Inferior parietal cortex (tissue), 1 donor: ENCODE measurements around the gene NUDT19.
A peak's percentile ranks its signal among the peaks of the same experiment; 100 is the strongest.
"Not testable (repeated sequence)": the region's sequence is repeated elsewhere in the genome, so short reads cannot be mapped to it uniquely, and the experiment has no call there.

Source experiments
- DNase-seq: peaks from one replicate; pipeline ENCODE4 v3.0.0-alpha.2; 2016; ENCODE audit errors: extremely low spot score

Gene NUDT19

DNA sequence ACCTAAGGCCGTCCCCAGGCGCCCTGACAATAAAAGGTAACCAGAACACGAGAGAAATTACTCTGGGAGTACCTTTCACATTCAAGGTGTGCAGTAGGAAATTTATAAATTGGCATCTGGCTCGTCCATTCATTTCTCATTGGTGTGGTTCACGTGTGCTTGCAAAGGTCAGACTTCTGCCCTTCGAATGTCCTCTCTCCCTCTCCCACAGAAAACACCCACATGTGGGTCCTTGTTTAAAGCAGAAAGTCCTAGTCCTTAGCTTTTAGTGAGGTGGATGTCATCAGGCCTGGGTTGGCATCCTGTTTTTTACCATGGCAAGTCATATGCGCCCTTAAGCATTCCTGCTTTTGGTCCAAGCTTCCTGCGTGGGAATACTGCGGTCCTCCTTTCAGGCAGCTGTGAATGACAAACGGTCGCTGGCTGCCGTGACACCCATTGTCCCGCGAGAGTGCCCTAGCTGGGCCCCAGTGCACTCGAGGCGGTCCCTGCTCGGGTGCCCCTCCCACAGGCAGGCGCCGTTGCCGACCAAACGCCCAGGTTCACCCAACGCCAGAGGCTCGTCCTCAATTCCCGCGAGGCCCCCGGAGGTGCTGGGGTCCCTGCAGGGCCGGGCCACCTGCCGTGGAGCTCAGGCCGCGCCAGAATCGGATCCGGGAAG is at the start of gene NUDT19:
NUDT19 (plus strand) TSS at position 531 of the 661 bp plus-strand sequence. CDS start 140 bp downstream, outside the sequence.
- DNase-seq: peak; percentile 80

DNA sequence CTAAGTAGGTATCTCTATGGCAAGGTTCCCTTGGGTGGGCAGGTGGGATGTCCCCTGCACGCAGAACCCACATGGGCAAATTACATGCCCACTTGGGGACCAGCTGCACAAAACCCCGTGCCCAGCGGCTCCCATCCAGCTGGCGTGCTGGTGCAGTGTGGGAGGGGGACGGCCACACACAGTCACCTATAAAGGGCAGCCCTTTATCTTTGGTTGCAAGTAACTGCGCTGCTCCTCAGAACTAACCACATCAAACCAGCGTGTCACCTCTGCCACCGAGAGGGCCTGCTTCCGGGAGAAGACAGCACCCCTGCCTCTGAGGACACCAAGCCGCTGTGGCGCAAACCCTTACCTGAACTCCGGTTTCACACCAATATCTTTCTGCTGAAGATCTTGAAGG is 48.9 kb upstream of the NUDT19 start:
- no peak for DNase-seq

DNA sequence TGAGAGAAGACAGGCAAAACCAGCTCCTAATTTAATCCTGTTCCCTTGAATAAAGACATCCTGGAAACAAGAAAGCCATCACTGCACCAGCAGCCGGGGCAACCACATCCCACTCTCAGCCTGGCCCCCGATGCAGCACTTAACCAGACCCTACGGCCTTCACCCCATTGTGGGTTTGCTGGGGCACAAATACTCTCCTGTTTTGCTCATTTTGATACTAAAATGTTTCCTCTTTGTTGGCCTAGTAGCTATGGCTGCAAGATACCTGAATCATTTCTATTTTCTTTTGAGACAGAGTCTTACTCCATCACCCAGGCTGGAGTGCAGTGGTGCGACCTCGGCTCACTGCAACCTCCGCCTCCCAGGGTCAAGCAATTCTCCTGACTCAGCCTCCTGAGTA is 45.1 kb upstream of the NUDT19 start:
- DNase-seq: no peak

DNA sequence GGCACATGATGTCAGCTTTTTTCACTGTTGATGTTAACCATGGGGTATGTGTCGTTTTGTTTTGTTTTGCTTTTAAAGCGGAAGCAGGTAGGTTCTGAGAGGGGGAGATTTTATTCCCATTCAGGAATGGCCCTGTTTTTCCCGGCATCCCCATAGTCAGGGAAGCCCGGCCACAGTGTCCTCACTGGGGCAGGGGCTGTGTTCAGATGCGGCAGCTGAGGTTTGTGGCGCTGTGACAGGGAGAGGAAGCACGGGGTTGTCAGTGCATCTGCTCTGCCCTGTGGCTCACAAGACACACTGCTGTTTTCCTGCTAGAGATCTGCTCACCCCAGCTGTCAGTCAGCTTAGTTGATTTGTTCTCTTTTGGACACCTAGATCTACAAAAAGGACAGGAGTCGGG is 44.3 kb upstream of the NUDT19 start:
- no peak for DNase-seq

DNA sequence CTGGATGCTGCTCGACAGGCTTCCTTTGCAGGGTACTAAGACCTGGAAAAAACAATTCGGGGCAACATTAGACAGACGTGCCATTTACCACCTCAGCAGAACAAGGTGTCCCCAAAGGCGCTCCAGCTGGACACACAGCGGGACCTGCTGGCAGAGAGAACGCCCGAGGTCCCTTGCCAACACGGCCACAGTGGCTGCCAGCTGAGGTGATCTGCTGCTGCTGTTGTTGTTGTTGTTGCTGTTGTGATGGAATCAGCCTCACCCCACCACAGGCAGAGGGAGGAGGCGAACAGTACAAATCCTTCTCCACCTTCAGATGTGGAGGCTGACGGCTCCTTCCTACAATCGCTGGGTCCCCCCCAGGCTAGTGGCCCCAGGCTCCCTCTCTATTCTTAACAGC is 41.9 kb upstream of the NUDT19 start:
- DNase-seq: no peak

DNA sequence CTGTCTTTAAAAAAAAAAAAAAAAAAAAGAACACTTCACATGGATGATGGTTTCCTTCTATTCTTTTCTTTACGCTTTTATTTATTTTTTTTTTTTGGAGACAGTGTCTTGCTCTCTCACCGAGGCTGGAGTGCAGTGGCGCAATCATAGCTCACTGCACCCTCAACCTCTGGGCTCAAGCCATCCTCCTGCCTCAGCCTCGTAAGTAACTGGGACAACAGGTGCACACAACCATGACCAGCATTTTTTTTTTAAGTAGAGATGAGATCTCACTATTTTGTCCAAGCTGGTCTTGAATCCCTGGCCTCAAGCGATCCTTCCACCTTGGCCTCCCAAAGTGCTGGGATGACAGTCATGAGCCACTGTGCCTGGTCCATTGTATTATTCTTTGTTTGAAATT is 41.0 kb upstream of the NUDT19 start:
- no peak for DNase-seq

DNA sequence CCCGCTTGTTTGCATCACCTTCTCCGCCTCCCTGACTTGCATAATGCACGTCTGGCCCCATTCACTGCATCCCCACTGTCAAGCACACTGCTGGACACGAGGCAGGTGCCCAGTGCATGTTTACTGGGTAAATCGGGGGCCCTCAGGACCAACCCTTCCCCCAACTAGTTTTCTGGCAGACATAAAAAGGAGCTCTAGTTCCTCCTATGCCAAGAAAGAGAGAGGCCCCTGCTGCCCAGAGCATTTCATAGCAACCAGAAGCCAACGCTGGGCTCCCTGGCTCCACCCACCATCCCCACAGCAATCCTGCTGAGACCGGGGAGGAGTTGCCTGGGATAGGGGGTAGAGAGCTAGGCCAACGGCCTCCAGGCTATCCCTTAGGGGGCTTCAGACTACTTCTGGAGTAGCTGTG is 39.9 kb upstream of the NUDT19 start:
- DNase-seq: peak; percentile 35

DNA sequence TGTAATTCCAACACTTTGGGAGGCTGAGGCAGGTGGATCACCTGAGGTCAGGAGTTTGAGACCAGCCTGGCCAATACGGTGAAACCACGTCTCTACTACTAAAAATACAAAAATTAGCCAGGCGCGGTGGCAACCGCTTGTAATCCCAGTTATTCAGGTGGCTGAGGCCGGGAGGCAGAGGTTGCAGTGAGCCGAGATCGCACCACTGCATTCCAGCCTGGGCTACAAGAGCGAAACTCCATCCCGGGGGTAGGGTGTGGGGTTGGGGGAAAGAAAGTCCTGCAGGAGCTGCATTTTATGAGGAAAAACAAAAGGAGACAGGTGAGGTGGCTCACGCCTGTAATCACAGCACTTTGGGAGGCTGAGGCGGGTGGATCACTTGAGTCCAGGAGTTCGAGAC is 39.3 kb upstream of the NUDT19 start:
- not testable (repeated sequence) for DNase-seq

DNA sequence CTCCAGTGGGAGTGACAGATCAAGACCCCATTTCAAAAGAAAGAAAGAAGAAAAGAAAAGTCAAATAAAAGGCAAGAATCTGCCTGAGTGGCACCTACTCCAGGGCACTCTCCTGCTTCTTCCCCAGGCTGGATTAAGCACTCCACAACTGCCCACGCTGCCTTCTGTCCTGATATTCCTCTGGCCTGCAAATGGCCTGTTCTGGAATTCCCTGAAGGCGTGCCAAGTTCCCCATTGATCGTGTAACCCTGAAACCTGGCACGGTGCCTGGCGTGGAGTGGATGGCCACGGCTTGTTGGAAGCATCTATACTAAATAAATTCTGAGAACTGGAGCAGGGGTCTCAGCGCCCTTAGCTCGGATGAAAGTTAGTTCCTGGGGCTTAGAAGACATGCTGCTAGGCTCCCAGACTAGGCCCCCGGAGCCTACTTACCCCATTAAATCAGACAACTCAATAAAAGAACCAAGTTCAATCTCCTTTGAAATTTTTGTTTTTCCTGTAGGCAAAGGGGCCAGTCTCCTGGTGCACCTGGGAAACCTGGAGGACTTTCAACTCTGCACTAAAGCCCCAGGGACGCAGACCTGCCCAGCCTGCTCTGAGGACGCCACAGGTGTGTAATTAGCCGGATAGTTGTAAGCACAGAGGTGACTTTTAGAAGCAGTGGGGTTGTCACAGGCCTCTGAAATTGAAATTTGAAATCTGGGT is 38.6 kb upstream of the NUDT19 start:
- DNase-seq: peak; percentile 19

DNA sequence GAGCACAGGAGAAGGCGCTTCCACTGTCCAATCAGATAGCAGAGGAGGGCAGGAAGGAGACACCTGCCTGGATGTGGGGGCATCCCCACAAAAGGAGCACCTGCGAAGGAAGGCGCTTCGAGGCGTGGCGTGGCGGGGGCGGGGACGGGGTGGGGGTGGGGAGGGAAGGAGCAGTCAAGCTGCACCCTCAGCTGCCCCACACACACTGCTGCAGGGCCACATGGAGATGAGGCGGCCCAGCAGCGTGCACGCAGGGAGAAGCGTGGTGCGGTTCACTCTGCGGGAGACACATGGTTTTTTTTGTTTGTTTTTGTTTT is 38.1 kb upstream of the NUDT19 start:
- DNase-seq: no peak

DNA sequence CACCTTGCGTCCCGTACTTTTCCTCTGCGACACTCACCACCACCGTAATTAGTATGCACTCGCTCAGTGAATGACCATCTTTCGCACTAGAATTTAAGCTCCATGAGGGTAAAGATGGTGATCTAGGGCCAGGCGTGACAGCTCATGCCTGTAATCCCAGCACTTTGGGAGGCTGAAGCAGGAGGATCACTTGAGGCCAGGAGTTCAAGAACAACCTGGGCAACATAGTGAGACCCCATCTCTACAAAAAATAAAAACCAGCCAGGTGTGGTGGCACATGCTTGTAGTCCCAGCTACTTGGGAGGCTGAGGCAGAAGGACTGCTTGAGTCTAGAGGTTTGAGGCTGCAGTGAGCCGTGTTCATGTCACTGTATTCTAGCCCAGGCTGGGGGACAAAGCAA is 35.2 kb upstream of the NUDT19 start:
- DNase-seq: not testable (repeated sequence)

DNA sequence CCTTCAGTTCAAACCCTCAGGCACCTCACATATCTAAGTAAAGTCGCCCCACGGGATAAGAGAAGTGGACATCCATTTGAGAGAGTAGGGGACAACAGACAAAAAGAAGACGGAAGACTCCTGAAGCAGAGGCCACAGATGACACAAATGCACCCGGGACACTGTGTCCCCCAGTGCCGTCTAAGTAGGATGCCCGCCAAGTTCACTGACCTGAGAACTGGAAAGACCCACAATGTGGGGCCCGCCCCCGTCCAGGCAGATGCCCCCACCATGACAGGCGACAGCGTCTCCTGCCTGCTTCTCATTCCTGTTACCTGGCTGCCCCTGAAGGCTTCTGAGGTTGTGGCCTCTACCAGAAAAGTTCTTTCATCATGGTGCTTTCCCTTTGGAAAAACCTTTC is 33.5 kb upstream of the NUDT19 start:
- DNase-seq: no peak

DNA sequence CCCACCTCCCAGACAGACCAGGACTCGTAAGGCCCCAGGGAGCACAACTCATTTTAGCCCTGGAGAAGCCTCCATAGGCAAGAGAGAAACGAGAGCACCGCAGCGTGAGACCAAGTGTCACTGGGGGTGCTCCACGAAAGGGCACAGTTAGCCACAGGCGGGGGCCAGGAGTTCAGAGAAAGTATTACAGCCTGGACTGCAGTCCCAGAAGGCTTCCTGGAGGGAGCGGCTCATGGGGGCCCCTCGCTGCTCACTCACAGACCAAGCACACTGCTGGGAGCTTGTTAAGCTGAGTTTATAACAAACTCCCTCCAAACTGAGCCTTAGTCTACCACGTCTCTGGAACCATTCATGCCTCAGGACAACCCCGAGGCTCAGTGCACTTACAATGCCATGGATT is 33.1 kb upstream of the NUDT19 start:
- DNase-seq: no peak

DNA sequence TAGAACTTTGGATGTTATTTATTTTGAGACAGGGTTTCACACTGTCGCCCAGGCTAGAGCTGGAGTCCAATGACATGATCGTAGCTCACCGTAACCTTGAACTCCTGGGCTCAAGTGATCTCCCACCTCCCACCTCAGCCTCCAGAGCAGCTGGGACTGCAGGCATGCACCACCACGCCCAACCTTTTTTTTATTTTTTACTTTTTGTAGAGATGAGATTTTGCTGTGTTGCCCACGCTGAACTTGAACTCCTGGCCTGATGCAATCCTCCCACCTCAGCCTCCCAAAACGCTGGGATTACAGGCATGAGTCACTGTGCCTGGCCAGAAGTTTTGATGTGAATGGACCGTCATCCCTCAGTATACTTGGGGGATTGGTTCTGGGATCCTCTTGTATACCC is 30.3 kb upstream of the NUDT19 start:
- DNase-seq: no peak

DNA sequence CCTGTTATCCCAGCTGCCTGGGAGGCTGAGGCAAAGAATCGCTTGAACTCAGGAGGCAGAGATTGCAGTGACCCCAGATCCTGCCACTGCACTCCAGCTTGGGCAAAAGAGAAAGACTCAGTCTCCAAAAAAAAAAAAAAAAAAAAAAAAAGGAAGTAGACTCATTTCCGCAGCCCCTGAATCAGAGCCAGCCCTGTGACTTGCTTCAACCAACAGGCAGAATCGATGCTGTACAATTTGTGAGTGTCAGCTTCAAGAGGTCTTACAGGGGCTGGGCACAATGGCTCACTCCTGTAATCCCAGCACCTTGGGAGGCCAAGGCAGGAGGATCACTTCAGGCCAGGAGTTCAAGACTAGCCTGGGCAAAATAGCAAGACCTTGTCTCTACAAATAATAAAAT is 29.4 kb upstream of the NUDT19 start:
- DNase-seq: no peak

DNA sequence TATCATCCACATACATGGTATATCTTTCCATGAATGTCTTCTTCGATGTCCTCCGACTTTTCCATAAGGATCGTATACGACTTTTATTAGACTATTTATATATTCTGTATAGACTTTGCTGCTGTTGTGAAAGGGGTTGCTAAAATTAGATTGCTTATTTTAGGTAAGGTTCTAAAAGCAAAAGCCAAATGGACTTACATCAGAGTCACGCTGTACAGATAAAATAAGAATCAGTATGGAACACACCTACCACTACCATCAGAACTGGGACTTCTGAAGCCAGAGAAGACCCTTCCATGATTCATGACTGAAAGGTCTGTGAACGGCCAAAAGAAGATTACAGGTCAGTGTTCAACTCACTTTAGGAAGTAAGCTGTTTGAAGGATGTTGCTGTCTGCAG is 25.5 kb upstream of the NUDT19 start:
- no peak for DNase-seq

DNA sequence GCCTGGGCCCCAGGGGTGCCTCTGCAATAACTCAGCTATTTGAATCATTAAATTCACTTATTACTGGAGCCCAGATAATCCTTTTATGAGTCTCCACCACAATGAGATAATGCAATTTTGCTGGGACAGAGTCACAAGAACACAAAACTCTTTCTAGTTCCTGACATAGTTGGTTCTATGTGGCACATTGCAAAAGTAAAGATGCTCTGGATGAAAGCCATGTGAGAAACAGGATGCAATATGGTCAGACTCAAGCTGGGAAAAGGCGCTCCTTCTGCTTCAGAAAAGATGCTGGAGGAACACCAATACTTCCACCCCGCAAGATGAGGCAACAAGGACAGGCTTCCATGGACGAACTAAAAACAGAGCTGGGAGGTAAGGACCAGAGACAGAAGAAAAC is 22.3 kb upstream of the NUDT19 start:
- DNase-seq: peak; percentile 46

DNA sequence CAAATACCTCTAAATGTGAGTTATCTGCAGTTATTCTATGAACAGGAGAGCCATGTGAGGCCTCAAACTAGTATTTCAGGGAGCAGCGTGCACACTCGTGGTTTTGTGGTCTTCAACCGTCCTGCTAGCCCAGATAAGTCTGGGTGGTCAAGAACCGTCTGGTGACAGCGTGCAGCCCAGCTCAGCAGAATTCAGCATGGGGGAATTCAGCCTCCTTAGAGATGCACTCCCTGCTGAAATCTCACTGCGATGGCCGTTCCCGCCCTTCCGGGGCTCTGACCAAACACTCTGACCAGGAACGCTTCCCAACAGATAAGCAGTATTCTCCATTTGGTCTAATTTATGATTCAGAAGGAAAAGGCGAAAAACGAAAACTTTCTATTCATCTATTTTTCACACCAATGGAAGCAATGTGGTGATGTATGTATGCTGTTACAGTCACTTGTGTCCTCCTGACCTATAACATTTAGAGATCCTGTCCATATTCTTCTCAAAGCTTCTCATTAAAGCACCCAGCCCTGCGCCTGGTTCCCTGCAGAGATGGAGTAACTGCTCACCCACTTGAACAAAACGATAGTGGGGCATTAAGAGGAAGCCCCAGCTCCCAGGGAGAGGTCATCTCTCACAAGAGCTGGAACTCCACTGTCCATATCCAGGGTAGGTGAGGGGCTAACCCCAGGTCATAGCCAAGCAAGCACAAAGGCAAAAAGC is 19.6 kb upstream of the NUDT19 start:
- DNase-seq: no peak

DNA sequence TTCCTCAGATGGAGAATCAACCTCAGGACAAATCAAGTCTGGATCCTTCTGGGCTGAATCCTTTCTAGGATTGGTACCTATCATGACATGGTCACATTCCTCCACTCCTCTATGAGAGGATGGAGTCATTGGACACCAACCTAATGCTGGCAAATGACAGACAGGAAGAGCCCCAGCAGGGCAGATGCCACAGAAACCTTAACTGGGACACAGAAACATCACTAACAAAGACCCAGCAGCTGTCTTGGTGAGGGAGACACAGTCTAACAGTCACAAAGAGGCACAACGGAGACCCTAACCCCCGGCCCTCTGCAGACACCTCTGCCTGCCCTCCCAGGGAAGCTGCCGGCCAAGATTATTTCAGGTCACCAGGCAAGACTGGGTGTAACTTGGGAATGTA is 18.8 kb upstream of the NUDT19 start:
- DNase-seq: no peak

DNA sequence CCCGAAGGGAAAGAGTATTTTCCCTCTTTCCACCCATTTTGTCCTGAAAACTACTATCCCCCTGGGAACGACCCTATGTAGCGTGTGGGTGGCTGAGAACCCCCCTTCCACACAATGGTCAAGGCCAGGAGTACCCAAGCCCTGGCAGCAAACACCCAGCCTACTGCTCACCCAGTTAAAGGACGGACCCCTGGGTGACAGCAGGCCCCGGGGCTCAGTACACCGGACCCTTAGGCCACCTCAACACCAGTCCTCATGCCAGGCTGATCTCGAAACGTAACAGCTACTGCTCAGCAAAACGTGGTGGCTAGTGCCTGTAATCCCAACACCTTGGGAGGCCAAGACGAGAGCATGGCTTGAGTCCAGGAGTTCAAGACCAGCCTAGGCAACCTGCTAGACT is 18.0 kb upstream of the NUDT19 start:
- DNase-seq: no peak

DNA sequence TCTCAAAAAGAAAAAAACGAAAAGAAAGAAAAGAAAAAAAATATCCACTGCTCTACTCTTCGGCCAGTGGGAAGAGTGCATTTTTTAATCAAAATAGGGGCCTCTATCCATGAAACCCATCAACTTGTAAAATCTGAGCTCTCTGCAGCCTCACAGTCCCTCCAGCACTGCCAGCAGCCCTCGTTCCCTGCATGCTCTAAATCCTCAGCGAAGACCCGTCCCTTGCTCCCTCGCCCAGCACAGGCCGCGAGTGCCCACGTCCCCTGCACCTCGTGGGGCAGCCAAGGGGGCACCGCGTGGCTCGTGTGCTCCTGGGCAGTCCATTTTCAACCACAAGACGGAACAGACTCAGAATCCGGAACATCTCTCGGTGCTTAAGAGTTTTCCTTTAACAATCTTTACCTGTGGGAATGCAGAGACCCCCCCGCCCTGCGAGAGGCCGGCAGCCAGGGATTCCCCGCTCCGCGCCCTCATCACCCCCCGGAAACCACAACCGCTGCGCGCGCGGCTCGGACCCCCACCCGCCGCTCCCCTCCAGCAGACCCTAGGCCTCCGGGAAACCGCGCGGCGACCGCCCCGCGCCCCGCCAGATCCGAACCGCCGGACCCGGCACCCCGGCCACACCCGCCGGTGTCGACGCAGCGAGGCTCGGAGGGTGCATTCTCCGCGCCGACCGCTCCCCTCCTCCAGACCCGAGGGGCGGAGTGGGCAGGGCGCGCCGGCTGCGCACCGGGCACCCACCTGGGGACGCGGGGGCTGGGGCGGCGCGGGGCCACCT is 17.3 kb upstream of the NUDT19 start:
- DNase-seq: no peak

DNA sequence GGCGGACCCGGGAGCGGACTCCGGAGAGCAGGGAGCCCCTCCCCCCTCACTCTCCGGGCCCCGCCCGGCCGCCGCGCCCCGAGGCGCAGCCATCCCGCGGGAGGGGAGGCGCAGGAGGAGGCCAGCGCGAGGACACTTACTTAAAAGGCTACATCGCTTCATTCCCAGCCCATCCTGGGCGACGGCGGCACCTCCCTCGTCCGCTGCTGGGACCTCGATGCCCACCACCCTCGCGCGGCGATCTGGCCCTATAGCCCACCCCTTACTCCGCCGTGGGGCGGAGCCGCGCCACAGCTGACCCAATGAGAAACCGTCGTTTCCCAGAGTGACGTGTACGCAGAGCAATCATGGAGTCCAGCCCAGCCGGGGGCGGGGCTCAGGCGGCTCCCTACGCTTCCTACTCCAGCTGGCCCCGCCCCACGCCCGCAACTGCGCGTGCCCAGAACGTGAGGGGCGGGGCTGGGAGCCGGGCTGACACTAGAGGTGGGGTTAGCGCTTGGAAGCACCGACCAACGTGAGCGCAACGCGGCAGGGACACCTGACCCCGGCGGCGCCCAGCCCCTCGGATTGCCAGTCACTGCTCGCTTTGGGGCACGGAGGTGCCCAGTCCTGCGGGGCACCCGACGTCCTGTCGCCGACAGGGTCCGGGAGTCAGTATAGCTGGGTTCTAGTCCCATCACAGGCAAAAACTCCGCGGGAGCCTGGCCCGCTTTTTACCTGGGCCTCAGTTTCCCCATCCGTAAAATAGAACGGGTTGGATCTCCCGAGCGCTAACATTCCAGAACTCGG is 16.5 kb upstream of the NUDT19 start, which contains the start of gene ANKRD27:
ANKRD27 (minus strand) TSS at position 250 of the 789 bp plus-strand sequence. CDS start 16,165 bp downstream, outside the sequence.
- peak; percentile 99 for DNase-seq
